WTC11 (cell line): ENCODE measurements around the gene KCTD4. TPM values are rescaled to one million over a fixed set of nuclear protein-coding genes. Genes with fewer than 3 reads are reported as not detected.
A peak's percentile ranks its signal among the peaks of the same experiment; 100 is the strongest.

Experiments
- ATAC-seq: fragments of 200-7000 bp; cut with Tn5 transposase; 2 replicates; pipeline ENCODE4 v1.10.0; 2021; ENCODE audit warnings: mild to moderate bottlenecking, moderate library complexity
- CTCF ChIA-PET: fragments of 300-600 bp; sonication (Branson Sonifier 250); formaldehyde crosslinking; loops from one replicate; lab custom pipeline; 2021; ENCODE audit warnings: antibody characterized with exemption; lab: Charles Lee
- POLR2A ChIA-PET: fragments of 350-600 bp; sonication (Branson Sonifier 250); formaldehyde crosslinking; loops from one replicate; lab custom pipeline; 2021; ENCODE audit warnings: antibody characterized with exemption; lab: Charles Lee
- DNase-seq: peaks from one replicate; pipeline ENCODE4 v3.0.0; 2021; ENCODE audit warnings: low spot score
- H3K27ac Mint-ChIP-seq: 2 replicates; pipeline ENCODE4 v1.8.0; 2021; ENCODE audit warnings: mixed read lengths
- H3K27me3 Mint-ChIP-seq: 2 replicates; pipeline ENCODE4 v1.8.0; 2021; ENCODE audit warnings: low read depth, mild to moderate bottlenecking, moderate library complexity, mixed read lengths
- H3K36me3 Mint-ChIP-seq: 2 replicates; pipeline ENCODE4 v1.8.0; 2021; ENCODE audit warnings: mixed read lengths
- H3K4me1 Mint-ChIP-seq: 2 replicates; pipeline ENCODE4 v1.8.0; 2022; ENCODE audit warnings: mixed read lengths
- H3K4me3 Mint-ChIP-seq: 2 replicates; pipeline ENCODE4 v1.8.0; 2021; ENCODE audit warnings: mild to moderate bottlenecking, moderate library complexity, mixed read lengths
- H3K9me3 Mint-ChIP-seq: 2 replicates; pipeline ENCODE4 v1.8.0; 2021; ENCODE audit warnings: mixed read lengths
- ATF1 ChIP-seq: sonication (generic); formaldehyde crosslinking; IDR thresholded peaks from 2 replicates; pipeline ENCODE4 v1.8.1; 2023; ENCODE audit warnings: mild to moderate bottlenecking, moderate library complexity, missing genetic modification reagents
- FOXJ3 ChIP-seq: sonication (generic); formaldehyde crosslinking; IDR thresholded peaks from 2 replicates; pipeline ENCODE4 v1.9.0; 2021; ENCODE audit warnings: missing genetic modification reagents, mild to moderate bottlenecking, borderline replicate concordance
- GABPB1 ChIP-seq: sonication (generic); formaldehyde crosslinking; IDR thresholded peaks from 2 replicates; pipeline ENCODE4 v1.8.1; 2023; ENCODE audit warnings: mild to moderate bottlenecking, missing genetic modification reagents
- HMGA2 ChIP-seq: fragments of 250-450 bp; sonication (Bioruptor Pico); IDR thresholded peaks from 2 replicates; pipeline ENCODE4 v1.4.0; 2021; ENCODE audit warnings: mild to moderate bottlenecking, moderate library complexity
- IRF2 ChIP-seq: sonication (generic); formaldehyde crosslinking; IDR thresholded peaks from 2 replicates; pipeline ENCODE4 v1.8.0; 2022; ENCODE audit warnings: low read depth, missing genetic modification reagents, borderline replicate concordance
- MAX ChIP-seq: sonication (generic); formaldehyde crosslinking; IDR thresholded peaks from 2 replicates; pipeline ENCODE4 v1.8.0; 2022; ENCODE audit warnings: mild to moderate bottlenecking, missing genetic modification reagents
- OVOL2 ChIP-seq: fragments of 250-450 bp; sonication (Bioruptor Pico); IDR thresholded peaks from 2 replicates; pipeline ENCODE4 v1.9.0; 2021; ENCODE audit warnings: mild to moderate bottlenecking, borderline replicate concordance
- SMAD4 ChIP-seq: sonication (generic); formaldehyde crosslinking; IDR thresholded peaks from 2 replicates; pipeline ENCODE4 v1.8.0; 2022; ENCODE audit warnings: mild to moderate bottlenecking, missing genetic modification reagents
- SOX15 ChIP-seq: fragments of 250-450 bp; sonication (Bioruptor Pico); IDR thresholded peaks from 2 replicates; pipeline ENCODE4 v1.9.0; 2021; ENCODE audit warnings: mild to moderate bottlenecking
- TEAD4 ChIP-seq: sonication (generic); formaldehyde crosslinking; IDR thresholded peaks from 2 replicates; pipeline ENCODE4 v1.8.0; 2022; ENCODE audit warnings: mild to moderate bottlenecking, missing genetic modification reagents
- TP53 ChIP-seq: sonication (generic); formaldehyde crosslinking; IDR thresholded peaks from 2 replicates; pipeline ENCODE4 v1.8.1; 2023; ENCODE audit warnings: mild to moderate bottlenecking, missing genetic modification reagents
- ZNF121 ChIP-seq: sonication (generic); formaldehyde crosslinking; IDR thresholded peaks from 2 replicates; pipeline ENCODE4 v1.8.0; 2023; ENCODE audit warnings: missing genetic modification reagents
- ZNF281 ChIP-seq: sonication (generic); formaldehyde crosslinking; IDR thresholded peaks from 2 replicates; pipeline ENCODE4 v1.8.0; 2023; ENCODE audit warnings: mild to moderate bottlenecking, missing genetic modification reagents
- ZNF423 ChIP-seq: fragments of 250-450 bp; sonication (Bioruptor Pico); IDR thresholded peaks from 2 replicates; pipeline ENCODE4 v2.1.2; 2022; ENCODE audit warnings: mild to moderate bottlenecking, moderate library complexity
- ZNF425 ChIP-seq: fragments of 250-450 bp; sonication (Bioruptor Pico); conservative IDR thresholded peaks from 2 replicates; pipeline ENCODE4 v1.9.0; 2021; ENCODE audit warnings: mild to moderate bottlenecking
- total RNA-seq: library from RNA; stranded (reverse); gene quantifications from 3 replicates; pipeline ENCODE4 v1.2.3, GENCODE V29; 2021
- TF ChIP-seq, protein P1 (sequence below): sonication (generic); formaldehyde crosslinking; IDR thresholded peaks from 2 replicates; pipeline ENCODE4 v1.8.1; 2023; ENCODE audit warnings: mild to moderate bottlenecking, moderate library complexity, missing genetic modification reagents
- TF ChIP-seq, protein P2 (sequence below): sonication (generic); formaldehyde crosslinking; IDR thresholded peaks from 2 replicates; pipeline ENCODE4 v1.8.1; 2023; ENCODE audit warnings: mild to moderate bottlenecking, missing genetic modification reagents, moderate library complexity

The KCTD4 gene
- total RNA-seq, 1 experiment from 2014 or later = not detected

- no peak for DNase-seq
- Mint-ChIP-seq H3K9me3 (no peaks in the 10 kb centered on the region), H3K27me3 (no peaks in the 10 kb centered on the region), H3K36me3 (no peaks in the 10 kb centered on the region), H3K4me3 (no peak overlapping the region), H3K27ac (no peak overlapping the region), H3K4me1 (no peaks in the 10 kb centered on the region)
- no peak for ATAC-seq
- POLR2A ChIA-PET = interaction anchor here (0.6 kb wide), 1 partner anchor 219 kb away, joined by 7 read pairs; no protein-coding TSS in a partner anchor
- no peak for TF ChIP-seq ZNF121
- no peak for TF ChIP-seq ZNF423 (CRISPR knock-in tag)
- TF ChIP-seq SOX15 (CRISPR knock-in tag) = no peak
- TF ChIP-seq, protein P1, sequence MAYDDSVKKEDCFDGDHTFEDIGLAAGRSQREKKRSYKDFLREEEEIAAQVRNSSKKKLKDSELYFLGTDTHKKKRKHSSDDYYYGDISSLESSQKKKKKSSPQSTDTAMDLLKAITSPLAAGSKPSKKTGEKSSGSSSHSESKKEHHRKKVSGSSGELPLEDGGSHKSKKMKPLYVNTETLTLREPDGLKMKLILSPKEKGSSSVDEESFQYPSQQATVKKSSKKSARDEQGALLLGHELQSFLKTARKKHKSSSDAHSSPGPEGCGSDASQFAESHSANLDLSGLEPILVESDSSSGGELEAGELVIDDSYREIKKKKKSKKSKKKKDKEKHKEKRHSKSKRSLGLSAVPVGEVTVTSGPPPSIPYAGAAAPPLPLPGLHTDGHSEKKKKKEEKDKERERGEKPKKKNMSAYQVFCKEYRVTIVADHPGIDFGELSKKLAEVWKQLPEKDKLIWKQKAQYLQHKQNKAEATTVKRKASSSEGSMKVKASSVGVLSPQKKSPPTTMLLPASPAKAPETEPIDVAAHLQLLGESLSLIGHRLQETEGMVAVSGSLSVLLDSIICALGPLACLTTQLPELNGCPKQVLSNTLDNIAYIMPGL = no peak
- no peak for TF ChIP-seq IRF2
- no peak for TF ChIP-seq TP53 (CRISPR knock-in tag)
- no peak for TF ChIP-seq MAX (CRISPR knock-in tag)
- no peak for TF ChIP-seq ATF1 (CRISPR knock-in tag)
- TF ChIP-seq TEAD4 (CRISPR knock-in tag) = no peak
- CTCF ChIA-PET = interaction anchor here (1.0 kb wide), 1 partner anchor 102 kb away, joined by 3 read pairs; no protein-coding TSS in a partner anchor
These were observed 21.4 kb downstream of the KCTD4 start for GRCh38 chr13:45179428-45179827.

GRCh38 chr13:45178349-45179162, 22.3 kb downstream of the KCTD4 start:
- H3K4me1 Mint-ChIP-seq = no peaks in the 10 kb centered on the region
- DNase-seq = no peak
- TF ChIP-seq ATF1 (CRISPR knock-in tag) = no peak
- no peak for TF ChIP-seq HMGA2
- TF ChIP-seq, protein P2, sequence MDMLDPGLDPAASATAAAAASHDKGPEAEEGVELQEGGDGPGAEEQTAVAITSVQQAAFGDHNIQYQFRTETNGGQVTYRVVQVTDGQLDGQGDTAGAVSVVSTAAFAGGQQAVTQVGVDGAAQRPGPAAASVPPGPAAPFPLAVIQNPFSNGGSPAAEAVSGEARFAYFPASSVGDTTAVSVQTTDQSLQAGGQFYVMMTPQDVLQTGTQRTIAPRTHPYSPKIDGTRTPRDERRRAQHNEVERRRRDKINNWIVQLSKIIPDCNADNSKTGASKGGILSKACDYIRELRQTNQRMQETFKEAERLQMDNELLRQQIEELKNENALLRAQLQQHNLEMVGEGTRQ = no peak
- TF ChIP-seq GABPB1 (CRISPR knock-in tag) = no peak
- no peak for TF ChIP-seq OVOL2
- no peak for TF ChIP-seq ZNF121
- TF ChIP-seq ZNF423 (CRISPR knock-in tag) = no peak
- TF ChIP-seq FOXJ3 = no peak
- no peak for TF ChIP-seq SMAD4 (CRISPR knock-in tag)
- TF ChIP-seq, all 79 proteins: peak for 0
- ATAC-seq = no peak
- Mint-ChIP-seq H3K27ac (peak overlapping the region; percentile 68), H3K36me3 (no peaks in the 10 kb centered on the region), H3K4me3 (no peak overlapping the region), H3K27me3 (no peaks in the 10 kb centered on the region), H3K9me3 (no peaks in the 10 kb centered on the region)
- ChIA-PET CTCF (interaction anchor here (1.0 kb wide), 1 partner anchor 102 kb away, joined by 3 read pairs; no protein-coding TSS in a partner anchor), POLR2A (interaction anchor here (0.6 kb wide), 1 partner anchor 218 kb away, joined by 7 read pairs; no protein-coding TSS in a partner anchor)

DNA sequence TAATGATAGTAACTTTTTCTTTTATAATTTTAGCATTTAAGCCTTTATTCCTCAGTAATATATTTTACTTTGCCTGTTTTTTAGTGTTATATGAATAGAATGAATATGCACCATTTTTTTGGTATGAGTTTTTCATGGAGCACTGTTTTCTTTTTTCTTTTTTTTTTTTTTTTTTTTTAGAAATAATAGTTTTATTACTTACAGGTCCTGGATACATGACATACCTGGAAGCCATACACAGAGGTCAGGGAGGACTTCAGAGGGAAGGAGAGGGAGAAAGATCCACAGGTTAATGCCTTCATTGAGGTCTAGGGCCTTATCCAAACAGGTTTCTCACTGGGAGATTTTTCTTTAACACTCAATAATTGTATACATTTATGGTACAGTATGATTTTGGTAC, 26.4 kb downstream of the KCTD4 start:
- peaks cover 5% of the 10 kb centered on the region for H3K4me1 Mint-ChIP-seq
- no peak overlapping the region for H3K4me3 Mint-ChIP-seq
- no peaks in the 10 kb centered on the region for H3K36me3 Mint-ChIP-seq
- no peaks in the 10 kb centered on the region for H3K9me3 Mint-ChIP-seq
- H3K27me3 Mint-ChIP-seq = no peaks in the 10 kb centered on the region
- DNase-seq = no peak
- no peak overlapping the region for H3K27ac Mint-ChIP-seq
- ChIA-PET POLR2A (no interaction called here), CTCF (no interaction called here)
- TF ChIP-seq ZNF425 (CRISPR knock-in tag) = no peak
- TF ChIP-seq ATF1 (CRISPR knock-in tag) = no peak
- TF ChIP-seq MAX (CRISPR knock-in tag) = no peak
- no peak for TF ChIP-seq ZNF281 (CRISPR knock-in tag)
- ATAC-seq = no peak
